ENCODE measurements around the gene TFRC.
"Not testable (repeated sequence)": the region's sequence is repeated elsewhere in the genome, so short reads cannot be mapped to it uniquely, and the experiment has no call there.

TFRC gene

DNA sequence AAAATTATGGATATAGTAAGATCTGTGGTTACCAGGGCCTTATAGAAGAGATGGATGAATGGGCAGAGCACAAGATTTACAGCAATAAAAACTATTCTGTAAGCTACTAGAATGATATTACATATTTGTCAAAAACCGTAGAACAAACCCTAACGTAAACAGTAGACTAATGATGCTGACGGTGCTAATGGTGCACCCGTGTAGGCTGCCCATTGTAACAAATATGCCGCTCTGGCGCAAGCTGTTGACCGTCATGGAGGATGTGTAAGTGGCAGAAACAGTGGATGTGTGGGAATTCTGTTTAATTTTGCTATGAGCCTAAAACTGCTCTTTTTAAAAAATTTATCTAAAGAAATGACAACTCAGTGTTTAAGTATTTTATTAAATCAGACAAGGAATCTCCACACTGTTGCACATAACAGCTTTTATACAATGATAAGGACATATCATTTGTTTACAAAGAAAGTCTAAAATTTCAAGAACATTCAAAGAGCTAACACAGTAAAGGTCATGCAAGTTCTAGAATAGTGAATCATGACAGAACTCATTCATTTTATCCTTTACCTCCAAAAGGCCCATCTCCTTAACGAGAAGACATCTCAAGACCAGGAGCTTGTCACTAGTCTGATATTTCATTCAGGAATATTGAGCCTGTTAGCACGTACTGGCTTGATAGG, 32.8 kb downstream of the TFRC start:
- DNase-seq (ENCODE audit: low read depth): no peak

DNA sequence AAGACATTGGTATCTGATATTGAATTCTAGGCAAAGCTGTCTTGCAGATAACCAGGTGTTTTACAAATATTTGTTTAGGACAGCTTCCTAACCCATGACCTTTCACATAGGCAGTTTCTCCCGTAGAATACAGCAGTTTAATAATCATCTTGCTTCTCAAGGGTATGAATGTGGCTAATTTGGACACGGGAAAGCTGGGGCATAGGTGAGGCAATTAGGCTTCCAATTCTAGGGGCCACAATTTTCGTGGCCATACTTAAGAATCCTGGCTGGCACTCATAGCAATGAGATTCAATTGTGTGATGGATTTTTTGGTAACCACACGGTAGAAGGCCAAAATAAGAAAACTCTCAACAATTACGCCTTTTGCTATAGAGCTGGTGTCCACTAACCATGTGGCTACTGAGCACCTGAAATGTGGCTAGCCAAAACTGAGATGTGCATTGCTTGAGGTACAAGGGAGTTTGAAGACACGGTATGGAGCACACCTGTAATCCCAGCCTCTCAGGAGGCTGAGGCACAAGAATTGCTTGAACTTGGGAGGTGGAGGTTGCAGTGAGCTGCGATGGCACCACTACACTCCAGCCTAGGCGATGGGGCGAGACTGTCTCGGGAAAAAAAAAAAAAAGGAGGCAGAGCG, 34.4 kb downstream of the TFRC start:
- no peak for DNase-seq (ENCODE audit: low read depth)

DNA sequence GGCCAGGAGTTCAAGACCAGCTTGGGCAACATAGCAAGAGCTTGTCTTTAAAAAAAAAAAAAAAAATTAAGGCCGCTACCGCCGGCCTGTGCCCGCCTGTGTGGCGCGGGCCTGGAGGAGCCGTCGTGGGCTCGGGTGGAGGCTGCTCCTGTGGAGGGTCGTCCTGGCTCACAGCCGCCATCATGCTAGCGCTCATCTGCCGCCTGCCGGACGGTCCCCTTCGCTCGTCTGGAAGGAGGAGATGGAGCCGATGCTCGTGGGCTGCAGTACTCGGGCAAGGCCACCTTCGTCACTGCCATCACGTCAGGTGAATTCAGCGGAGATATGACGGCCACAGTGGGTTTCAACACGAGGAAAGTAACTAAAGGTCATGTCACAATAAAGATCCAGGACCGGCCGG, 37.4 kb downstream of the TFRC start:
- DNase-seq (ENCODE audit: low read depth): no peak

DNA sequence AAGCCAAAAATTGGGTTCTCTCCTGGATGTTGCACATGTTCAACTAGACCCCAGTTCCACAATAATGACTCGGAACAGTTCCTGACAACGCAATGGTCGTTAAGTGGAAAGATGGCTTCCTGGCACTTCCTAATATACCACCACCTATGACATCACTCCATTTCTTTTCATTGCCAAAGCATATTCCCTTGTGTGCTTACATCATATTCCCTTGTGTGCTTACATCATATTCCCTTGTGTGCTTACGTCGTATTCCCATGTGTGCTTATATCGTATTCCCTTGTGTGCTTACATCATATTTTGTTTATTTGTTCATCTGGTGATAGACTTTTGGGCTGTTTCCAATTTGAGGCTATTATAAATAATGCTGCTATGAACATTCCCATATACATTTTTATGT, 39.2 kb downstream of the TFRC start:
- DNase-seq (ENCODE audit: low read depth): no peak

DNA sequence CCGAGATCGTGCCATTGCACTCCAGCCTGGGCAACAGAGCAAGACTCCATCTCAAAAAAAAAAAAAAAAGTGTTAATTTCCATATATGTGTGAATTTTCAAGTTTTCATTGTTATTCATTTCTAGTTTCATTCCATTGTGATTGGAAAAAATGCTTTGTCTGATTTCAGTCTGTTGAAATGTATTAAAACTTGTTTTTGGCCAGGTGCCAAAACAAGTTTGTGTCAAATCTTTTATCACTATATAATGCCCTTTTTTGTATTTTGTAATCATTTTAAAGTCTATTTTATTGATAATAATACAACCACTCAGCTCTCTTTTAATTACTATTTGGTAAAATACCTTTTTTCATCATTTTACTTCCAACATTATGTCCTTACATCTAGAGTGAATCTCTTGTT, 42.5 kb downstream of the TFRC start:
- DNase-seq (ENCODE audit: low read depth): no peak

DNA sequence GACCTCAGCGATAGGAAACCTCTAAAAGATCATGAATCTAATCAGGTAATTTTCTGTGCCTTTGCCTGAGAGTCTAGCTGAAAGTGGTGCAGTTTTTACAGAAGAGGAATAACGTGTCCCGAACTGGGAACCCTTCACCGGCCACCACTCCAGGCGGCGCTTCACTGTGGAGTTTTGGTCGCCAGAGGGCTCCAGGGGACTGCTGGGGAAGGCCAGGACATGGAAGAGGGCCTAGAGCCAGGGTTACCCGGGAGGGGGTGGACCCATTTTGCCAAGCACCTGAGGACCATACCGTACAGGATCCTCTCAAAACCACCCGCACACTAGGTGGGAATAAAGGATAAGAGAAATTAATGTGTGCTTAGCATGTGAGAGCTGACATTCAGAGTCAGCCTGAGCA, 55.8 kb downstream of the TFRC start:
- DNase-seq (ENCODE audit: low read depth): not testable (repeated sequence)

DNA sequence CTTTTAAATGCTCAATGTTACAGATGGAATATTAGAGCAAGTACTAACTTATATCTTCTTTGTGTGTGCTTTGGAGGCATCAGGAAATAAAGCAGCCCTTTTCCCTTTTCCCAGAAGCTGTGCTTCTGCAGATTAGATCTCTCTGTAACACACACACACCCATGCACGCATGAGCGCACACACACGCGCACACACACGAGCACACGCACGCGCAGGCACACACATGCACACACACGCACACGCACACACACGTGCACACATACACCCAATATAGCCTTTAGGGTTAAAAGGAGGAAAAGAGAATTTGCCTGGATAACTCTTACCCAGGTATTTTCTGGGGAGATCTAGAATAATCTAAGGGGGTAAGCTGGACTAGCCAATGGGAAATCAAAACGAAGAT, 56.9 kb downstream of the TFRC start:
- DNase-seq (ENCODE audit: low read depth): no peak

DNA sequence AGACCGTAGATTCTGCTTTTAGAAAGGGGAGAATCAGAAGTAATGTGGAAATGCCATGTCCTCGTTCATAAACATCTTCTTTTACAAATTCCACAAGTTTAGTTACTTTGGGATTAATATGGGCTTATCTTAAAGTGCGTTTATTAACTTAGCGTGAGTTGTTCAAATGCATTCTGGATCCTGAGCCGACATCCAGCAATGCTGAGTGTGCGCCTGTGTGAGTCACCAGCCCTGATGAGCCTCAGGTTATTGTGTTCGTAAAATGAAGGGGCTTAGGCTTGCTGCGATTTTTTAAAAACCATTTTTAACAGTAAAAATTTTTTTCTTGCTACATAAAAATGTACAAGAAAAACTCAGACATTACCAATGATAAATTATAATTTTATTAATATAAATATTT, 57.9 kb downstream of the TFRC start:
- no peak for DNase-seq (ENCODE audit: low read depth)

DNA sequence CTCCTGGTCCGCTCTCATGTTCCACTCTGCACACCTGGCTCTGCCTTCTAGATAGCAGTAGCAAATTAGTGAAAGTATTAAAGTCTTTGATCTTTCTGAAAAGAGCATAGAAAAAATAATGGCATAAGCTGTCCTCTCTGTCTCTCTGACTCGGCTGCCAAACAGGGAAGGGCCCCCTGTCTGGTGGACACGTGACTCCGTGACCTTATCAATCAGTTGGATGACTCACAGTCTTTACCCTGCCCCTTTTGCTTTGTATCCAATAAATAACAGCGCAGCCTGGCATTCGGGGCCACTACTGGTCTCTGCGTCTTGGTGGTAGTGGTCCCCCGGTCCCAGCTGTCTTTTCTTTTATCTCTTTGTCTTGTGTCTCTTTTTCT, 59.4 kb downstream of the TFRC start:
- DNase-seq (ENCODE audit: low read depth): not testable (repeated sequence)

DNA sequence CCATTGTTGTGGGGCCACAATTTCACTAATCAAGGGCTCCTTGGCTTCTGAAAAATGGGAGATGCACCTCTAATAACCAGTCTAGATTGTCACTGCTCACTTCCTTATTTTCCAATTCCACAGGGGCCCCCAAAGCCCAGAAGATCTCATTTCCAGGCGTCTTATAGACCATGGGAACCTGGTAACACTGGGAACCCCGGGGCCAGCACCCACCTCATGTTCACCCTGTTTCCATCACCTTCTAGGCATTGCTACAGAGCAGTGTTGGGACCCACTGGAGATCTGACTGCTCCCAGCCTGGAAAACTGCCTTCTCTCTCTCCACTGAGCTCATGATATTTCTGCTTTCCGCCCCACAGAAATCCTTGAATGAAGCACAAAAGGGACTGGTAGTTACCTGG, 61.5 kb downstream of the TFRC start:
- no peak for DNase-seq (ENCODE audit: low read depth)

DNA sequence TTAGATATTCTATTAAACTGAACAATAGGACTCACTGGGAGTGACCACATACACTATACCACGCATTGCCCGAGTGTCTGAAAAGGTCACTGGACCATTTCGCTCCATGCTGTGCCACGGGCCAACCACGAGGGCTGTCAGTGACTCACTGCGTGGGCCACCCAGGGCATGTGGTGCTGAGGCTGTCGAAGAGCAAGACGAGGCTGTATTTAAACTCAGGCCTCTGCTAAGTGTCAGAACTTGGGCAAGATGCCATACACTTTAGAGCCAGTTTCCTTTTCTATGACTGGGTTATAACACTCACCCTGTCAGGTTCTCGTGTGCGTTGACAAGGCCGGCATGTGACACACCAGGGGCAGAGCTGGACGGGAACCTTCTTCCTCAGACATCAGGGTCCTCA, 62.3 kb downstream of the TFRC start:
- DNase-seq (ENCODE audit: low read depth): not testable (repeated sequence)

DNA sequence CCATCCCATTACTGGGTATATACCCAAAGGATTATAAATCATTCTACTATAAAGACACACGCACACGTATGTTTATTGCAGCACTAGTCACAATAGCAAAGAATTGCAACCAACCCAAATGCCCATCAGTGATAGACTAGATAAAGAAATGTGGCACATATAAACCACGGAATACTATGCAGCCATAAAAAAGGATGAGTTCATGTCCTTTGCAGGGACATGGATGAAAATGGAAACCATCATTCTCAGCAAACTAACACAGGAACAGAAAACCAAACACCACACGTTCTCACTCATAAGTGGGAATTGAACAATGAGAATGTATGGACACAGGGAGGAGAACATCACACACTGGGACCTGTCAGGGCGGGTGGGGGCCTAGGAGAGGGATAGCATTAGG, 63.7 kb downstream of the TFRC start:
- DNase-seq (ENCODE audit: low read depth): not testable (repeated sequence)

DNA sequence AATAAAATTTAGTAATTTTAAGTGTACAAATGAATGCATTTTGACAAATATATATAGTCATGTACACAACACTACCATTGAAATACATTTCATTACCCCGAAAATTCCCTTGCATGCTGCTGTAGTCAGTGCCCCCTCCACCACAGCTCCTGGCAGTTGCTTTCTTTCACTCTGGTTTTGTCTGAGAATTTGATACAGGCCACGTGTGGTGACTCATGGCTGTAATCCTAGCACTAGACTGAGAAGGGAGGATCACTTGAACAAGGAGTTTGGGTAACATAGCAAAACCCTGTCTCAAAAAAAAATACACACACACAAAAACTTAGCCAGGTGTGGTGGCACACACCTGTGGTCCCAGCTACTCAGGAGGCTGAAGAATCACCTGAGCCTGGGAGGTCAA, 65.4 kb downstream of the TFRC start:
- no peak for DNase-seq (ENCODE audit: low read depth)

DNA sequence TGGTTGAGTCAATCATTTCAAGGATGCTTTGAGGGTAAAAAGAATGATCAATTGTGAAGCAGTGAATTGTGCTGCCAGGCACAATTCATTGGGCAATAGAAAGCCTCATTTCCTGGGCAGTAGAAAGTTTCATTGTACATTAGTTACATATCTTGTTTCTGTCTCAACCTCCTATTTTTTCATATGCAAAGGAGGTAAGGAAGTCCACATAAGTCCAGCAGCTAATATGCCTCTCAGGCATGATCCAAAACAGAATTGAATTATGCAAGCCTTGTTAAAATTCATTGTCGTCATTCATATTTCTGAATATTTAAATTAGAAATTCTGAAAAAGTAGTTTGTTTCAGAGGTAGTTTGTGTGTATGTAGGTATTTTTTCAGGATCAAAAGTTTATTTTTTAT, 65.8 kb downstream of the TFRC start:
- no peak for DNase-seq (ENCODE audit: low read depth)

DNA sequence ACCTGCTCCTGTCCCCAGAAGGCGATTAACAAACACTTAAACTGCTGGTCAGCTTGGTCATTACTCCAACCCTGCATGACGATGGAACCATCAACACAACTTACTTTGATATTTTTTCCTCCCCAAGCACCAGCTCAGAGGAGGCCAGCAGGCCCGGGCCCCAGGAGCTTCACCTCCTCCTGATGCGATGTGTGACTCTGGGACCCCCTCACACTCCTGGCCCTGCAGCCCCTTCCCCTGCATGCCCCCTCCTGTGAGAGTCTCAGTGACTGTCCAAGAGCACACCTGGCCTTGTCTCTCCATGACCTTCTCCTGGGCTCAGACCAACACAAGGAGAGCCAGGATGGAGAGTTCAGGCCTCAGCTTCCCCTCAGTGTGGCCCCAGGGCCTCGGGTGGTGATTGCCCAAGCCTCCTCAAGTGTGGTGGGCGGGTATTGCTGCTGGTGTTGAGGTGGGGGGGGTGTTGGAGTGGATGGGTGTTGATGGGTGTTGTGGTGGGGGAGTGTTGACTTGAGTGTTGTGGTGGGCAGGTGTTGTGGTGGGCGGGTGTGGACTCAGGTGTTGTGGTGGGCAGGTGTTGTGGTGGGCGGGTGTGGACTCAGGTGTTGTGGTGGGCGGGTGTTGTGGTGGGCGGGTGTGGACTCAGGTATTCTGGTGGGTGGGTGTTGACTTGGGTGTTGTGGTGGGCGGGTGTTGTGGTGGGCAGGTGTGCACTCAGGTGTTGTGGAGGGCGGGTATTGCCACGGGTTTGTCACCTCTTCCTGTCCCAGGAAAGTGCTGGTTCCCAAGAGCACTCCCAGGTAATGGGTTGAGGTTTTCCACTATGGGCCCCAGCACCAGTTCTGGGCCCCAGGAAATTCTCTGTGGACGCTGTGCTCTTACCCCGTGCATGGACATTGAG, 68.1 kb downstream of the TFRC start:
- no peak for DNase-seq (ENCODE audit: low read depth)

DNA sequence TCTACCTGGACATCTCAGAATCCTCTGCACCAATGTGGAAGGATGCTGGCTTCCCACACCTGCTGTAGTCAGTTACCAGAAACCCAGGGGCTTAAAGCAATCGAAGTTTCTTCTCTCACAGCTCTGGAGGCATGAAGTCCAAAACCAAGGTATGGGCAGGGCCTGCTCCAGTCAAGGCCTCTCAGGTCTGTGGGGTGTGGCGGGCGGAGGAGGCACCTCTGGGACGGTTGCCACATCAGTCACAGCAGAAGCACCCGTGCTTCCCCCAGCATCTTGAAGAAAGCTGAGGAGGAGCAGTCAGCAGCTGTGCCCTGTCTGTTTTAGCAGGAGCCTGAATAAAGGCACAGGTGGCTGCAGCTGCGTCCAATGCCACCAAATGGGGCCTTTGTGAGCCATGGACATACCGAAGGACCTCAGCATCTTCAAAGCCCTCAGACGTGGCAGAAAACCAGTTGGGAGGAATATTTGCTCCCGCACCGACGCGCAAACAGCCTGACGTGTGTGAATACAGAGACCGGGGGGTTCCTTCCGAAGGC, 68.9 kb downstream of the TFRC start:
- DNase-seq (ENCODE audit: low read depth): no peak

DNA sequence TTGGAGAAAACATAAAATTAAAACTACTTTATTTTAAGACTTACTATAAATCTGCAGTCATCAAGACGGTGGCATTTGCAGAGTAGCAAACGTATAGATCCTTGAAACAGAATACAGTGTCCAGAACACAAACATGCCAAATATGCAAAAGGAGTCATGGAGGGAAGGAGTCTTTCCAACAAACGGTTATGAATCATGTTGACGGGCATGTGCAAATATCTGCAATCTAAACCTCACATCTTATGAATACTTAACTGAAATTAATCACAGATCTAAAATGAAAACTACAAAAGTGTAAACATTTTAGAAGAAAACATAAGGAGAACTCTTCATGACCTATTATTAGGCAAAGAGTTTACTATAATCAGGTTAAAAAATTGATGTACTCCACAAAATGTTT, 69.4 kb downstream of the TFRC start:
- DNase-seq (ENCODE audit: low read depth): no peak

DNA sequence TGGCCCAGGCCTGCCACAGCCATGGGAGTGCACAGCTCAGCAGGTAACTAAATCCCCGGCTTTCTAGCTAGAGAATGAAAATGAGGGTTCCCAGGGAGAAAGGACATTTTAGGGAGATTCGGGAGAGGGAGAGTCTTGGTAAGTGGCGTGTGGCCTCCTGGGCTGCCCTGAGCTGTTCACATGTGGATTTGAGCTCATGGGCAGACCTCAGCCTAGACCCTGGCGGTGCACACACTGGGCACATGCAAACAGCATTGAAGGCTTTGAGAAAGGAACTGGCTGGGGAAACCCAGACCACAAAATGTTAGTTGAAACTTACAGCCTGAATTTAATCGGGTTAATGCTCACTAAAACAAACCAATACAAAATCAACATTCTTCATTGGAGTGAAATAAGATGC, 72.4 kb downstream of the TFRC start:
- no peak for DNase-seq (ENCODE audit: low read depth)

DNA sequence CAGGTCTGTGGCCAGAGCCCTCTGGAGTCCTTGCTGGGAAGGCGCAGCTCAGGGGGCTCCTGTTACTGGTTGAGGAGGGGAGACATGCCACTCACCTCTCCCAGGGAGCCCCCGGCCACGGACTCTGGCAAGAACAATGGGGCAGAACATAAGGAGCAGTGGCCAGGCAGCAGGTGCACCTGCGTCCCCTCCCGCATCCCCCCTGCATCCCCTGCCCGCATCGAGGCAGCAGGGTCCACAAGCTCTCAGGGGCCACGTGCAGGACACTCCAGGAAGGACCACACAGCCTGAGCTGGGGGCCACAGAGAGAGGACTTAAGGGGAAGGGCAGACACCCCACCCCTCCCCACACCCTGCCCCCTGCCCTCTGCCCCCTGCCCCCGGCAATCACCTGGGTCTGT, 73.0 kb downstream of the TFRC start:
- DNase-seq (ENCODE audit: low read depth): no peak

DNA sequence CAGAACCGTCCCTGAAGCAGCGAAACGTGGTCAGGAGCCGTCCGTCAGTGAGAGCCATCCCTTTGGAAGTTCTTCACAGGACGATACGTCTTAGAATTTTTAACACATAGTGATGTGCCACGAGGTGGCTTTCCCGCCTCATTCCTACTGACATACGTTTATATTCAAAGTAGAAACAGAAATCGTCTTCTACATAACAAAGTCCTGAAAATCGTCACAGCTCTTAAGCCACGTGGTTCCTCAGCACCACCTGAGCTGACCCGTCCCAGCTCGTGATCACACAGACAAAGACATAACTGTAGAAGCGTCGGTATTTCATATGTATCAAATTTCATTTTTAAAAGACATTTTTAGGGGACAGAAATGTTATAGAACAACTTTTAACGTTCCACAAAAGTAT, 73.5 kb downstream of the TFRC start:
- no peak for DNase-seq (ENCODE audit: low read depth)

DNA sequence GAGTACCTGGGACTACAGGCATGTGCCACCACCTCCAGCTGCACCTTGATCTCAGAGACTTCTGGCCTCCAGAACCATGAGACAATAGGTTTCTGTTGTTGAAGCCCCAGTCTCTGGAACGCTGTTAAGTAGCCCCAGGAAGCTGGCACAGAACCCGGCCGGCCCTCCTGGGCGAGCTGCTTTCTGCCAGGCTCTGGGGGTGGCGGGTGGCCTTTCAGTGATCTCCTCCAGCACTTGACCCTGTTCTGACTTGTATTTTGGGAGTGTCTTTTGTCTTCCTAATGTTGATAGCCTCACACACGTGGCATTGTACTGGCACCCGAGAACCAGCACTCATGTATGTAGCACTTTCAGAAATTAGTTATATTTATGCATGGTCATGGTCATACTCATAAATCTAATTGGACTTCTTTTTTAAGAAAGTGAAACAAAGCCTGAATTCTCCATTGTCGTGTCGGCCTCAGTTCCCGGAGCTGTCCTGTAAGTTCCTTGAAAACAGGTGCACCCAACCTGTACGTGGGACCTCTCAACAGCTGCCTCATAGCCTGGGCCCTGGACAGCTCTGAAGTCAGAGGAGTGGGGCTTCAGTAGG, 74.0 kb downstream of the TFRC start:
- no peak for DNase-seq (ENCODE audit: low read depth)

DNA sequence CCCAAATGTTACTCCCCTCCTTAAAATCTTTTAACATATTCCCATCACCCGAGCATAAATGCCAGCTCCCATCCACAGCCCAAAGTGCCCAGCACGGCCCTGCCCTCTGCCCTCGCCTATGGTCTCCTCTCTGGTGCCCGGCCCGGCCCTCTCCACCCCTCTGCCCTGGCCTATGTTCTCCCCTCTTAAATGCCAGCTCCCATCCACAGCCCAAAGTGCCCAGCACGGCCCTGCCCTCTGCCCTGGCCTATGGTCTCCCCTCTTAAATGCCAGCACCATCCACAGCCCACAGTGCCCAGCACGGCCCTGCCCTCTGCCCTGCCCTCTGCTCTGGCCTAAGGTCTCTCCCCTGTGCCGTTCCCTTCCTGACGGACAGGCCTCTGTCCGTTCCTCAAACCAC, 76.6 kb downstream of the TFRC start:
- not testable (repeated sequence) for DNase-seq (ENCODE audit: low read depth)

Measured in T-helper 22 cell (primary cell).